A549 (cell line): ENCODE data around the gene SCARB2. TPM values are rescaled to one million over a fixed set of nuclear protein-coding genes. Genes with fewer than 3 reads are reported as not detected.

Experiments
- ATAC-seq, 2 experiments: fragments of 200-7000 bp in 1 of 2; fragments of >200 bp in 1 of 2; cut with Nextera tagmentation in 1 of 2; cut with Tn5 transposase in 1 of 2; 3 replicates each; pipeline versions ENCODE4 v1.8.0 to v1.9.1; 2018 to 2020; ENCODE audit warnings: mild to moderate bottlenecking in 1 of 2, moderate library complexity in 1 of 2
- CTCF ChIA-PET: fragments of 300-600 bp; sonication (Branson Sonifier 250); formaldehyde crosslinking; extraction: SDS; loops from one replicate; lab custom pipeline; 2021; ENCODE audit warnings: antibody characterized with exemption, inconsistent platforms; lab: Yijun Ruan, JAX
- POLR2A ChIA-PET: fragments of 350-600 bp; formaldehyde crosslinking; extraction: SDS; loops from one replicate; lab custom pipeline; 2021; ENCODE audit warnings: antibody characterized with exemption, inconsistent platforms; lab: Yijun Ruan, JAX
- DNase-seq, 2 experiments: peaks; one replicate each; pipeline versions ENCODE4 v3.0.0 to v3.0.0-alpha.2; 2011 to 2016; ENCODE audit warnings: low read depth in 1 of 2, low spot score in 1 of 2
- FAIRE-seq: peaks from 2 replicates; lab custom pipeline; 2011; peaks lifted over from hg19 to GRCh38; lab: Jason Lieb, UNC
- H3K27ac ChIP-seq, 2 experiments: fragments of >200 bp; sonication (Bioruptor Twin); formaldehyde crosslinking; 3 replicates each; pipeline ENCODE4 v1.5.1; 2016 to 2017
- H3K4me1 ChIP-seq: fragments of >200 bp; sonication (Bioruptor Twin); formaldehyde crosslinking; 3 replicates; pipeline ENCODE4 v1.6.1; 2016
- H3K4me2 ChIP-seq: fragments of >200 bp; sonication (Bioruptor Twin); formaldehyde crosslinking; 3 replicates; pipeline ENCODE4 v1.6.1; 2016
- H3K4me3 ChIP-seq: fragments of >200 bp; sonication (Bioruptor Twin); formaldehyde crosslinking; 3 replicates; pipeline ENCODE4 v1.5.1; 2016
- H3K9me3 ChIP-seq: fragments of >200 bp; sonication (Bioruptor Twin); formaldehyde crosslinking; 3 replicates; pipeline ENCODE4 v1.6.1; 2016
- CTCF ChIP-seq: fragments of >200 bp; sonication (Bioruptor Twin); formaldehyde crosslinking; IDR thresholded peaks from 3 replicates; pipeline ENCODE4 v1.5.1; 2016
- EHF ChIP-seq: fragments of 250-450 bp; sonication (Bioruptor Pico); IDR thresholded peaks from 2 replicates; pipeline ENCODE4 v1.5.0; 2020; ENCODE audit warnings: mild to moderate bottlenecking
- EP300 ChIP-seq, 2 experiments: fragments of >200 bp; sonication (Bioruptor Twin); formaldehyde crosslinking; IDR thresholded peaks; 2 replicates in 1 of 2; 3 replicates in 1 of 2; pipeline ENCODE4 v1.6.1; 2016 to 2017
- FOSL2 ChIP-seq, 2 experiments: fragments of 450-650 bp in 1 of 2; fragments of >200 bp in 1 of 2; sonication (Bioruptor Twin) in 1 of 2; formaldehyde crosslinking; IDR thresholded peaks; 2 replicates each; pipeline versions ENCODE4 v1.5.0 to v1.6.1; 2016 to 2020; ENCODE audit warnings: mild to moderate bottlenecking in 1 of 2, moderate library complexity in 1 of 2
- FOXS1 ChIP-seq: fragments of 250-450 bp; sonication (Bioruptor Pico); IDR thresholded peaks from 2 replicates; pipeline ENCODE4 v1.5.0; 2020; ENCODE audit warnings: mild to moderate bottlenecking, moderate library complexity
- GATA3 ChIP-seq: IDR thresholded peaks from 2 replicates; pipeline ENCODE4 v1.6.1; 2012; ENCODE audit warnings: borderline replicate concordance
- HDAC2 ChIP-seq: fragments of 200-600 bp; sonication (generic); IDR thresholded peaks from 2 replicates; pipeline ENCODE4 v1.6.1; 2016
- HMGXB4 ChIP-seq: fragments of 250-450 bp; sonication (Bioruptor Pico); IDR thresholded peaks from 2 replicates; pipeline ENCODE4 v1.5.0; 2021; ENCODE audit warnings: mild to moderate bottlenecking, moderate library complexity, borderline replicate concordance
- HOXA7 ChIP-seq: fragments of 250-450 bp; sonication (Bioruptor Pico); IDR thresholded peaks from 2 replicates; pipeline ENCODE4 v1.5.0; 2020; ENCODE audit warnings: mild to moderate bottlenecking, moderate library complexity
- HOXB5 ChIP-seq: fragments of 250-450 bp; sonication (Bioruptor Pico); IDR thresholded peaks from 2 replicates; pipeline ENCODE4 v1.5.0; 2020; ENCODE audit warnings: mild to moderate bottlenecking, moderate library complexity
- JUNB ChIP-seq: fragments of >200 bp; sonication (Bioruptor Twin); formaldehyde crosslinking; IDR thresholded peaks from 2 replicates; pipeline ENCODE4 v1.6.1; 2016
- MAZ ChIP-seq: fragments of 150-350 bp; IDR thresholded peaks from 2 replicates; pipeline ENCODE4 v1.6.1; 2014; ENCODE audit warnings: antibody characterized with exemption, low read depth, low read length, borderline replicate concordance
- MYC ChIP-seq: IDR thresholded peaks from 2 replicates; pipeline ENCODE4 v1.6.1; 2012; ENCODE audit warnings: mild to moderate bottlenecking, inconsistent platforms, low read length, improper control_type of control experiment, borderline replicate concordance
- NR3C1 ChIP-seq: fragments of >200 bp; sonication (Bioruptor Twin); formaldehyde crosslinking; IDR thresholded peaks from 3 replicates; pipeline ENCODE4 v1.6.1; 2017
- PBX3 ChIP-seq: IDR thresholded peaks from 2 replicates; pipeline ENCODE4 v1.6.1; 2012
- PHF8 ChIP-seq: fragments of 200-600 bp; sonication (generic); IDR thresholded peaks from 2 replicates; pipeline ENCODE4 v1.6.1; 2016; ENCODE audit warnings: low read depth, mild to moderate bottlenecking, antibody characterized with exemption, moderate library complexity, borderline replicate concordance
- POLR2A ChIP-seq: IDR thresholded peaks from 2 replicates; pipeline ENCODE4 v1.6.1; 2012; ENCODE audit warnings: mild to moderate bottlenecking, low read length
- POLR2AphosphoS2 ChIP-seq: conservative IDR thresholded peaks from 2 replicates; pipeline ENCODE4 v1.6.1; 2012; ENCODE audit warnings: low read length, improper control_type of control experiment, inconsistent platforms
- RCOR1 ChIP-seq: fragments of 150-350 bp; IDR thresholded peaks from 2 replicates; pipeline ENCODE4 v1.6.1; 2014; ENCODE audit warnings: antibody characterized with exemption, low read length, low read depth
- RFX5 ChIP-seq: fragments of 450-650 bp; IDR thresholded peaks from 2 replicates; pipeline ENCODE4 v1.7.1; 2014; ENCODE audit warnings: antibody characterized with exemption, mild to moderate bottlenecking, moderate library complexity
- TP53 ChIP-seq: fragments of 250-450 bp; sonication (Bioruptor Pico); IDR thresholded peaks from 2 replicates; pipeline ENCODE4 v1.5.0; 2021; ENCODE audit warnings: mild to moderate bottlenecking, moderate library complexity
- ZC3H11A ChIP-seq: fragments of 450-650 bp; IDR thresholded peaks from 2 replicates; pipeline ENCODE4 v1.6.1; 2014; ENCODE audit warnings: antibody characterized with exemption, mild to moderate bottlenecking
- ZNF302 ChIP-seq: fragments of 250-450 bp; sonication (Bioruptor Pico); IDR thresholded peaks from 2 replicates; pipeline ENCODE4 v1.9.0; 2021; ENCODE audit warnings: inconsistent platforms, mild to moderate bottlenecking, moderate library complexity
- WGBS: methylation state at CpG from one replicate; pipeline ENCODE4 v1.1.6; 2017; ENCODE audit errors: missing lambda C conversion rate; 5-methylcytosine and 5-hydroxymethylcytosine counted together
- polyA plus RNA-seq, 4 experiments: library from polyadenylated mRNA; depleted of rRNA in 3 of 4; stranded (reverse); fragments of >200 nt; fragmentation: RNase III in 1 of 4; extraction: RNeasy Plus Mini Kit Qiagen cat#74134 plus additional on column Dnase treatment in 1 of 4; gene quantifications; 2 replicates in 3 of 4; 3 replicates in 1 of 4; pipeline ENCODE4 v1.2.3, GENCODE V29; 2011 to 2017

Gene SCARB2
- polyA plus RNA-seq, 2 of the 4 experiments (the other 2 are of a cell fraction) = 47.2 to 65.4 TPM

GRCh38 chr4:76235915-76236314 lies 22.3 kb upstream of the SCARB2 start:
- Histone ChIP-seq H3K4me3 (no peak overlapping the region), H3K27ac (no peak overlapping the region), H3K4me1 (peaks cover 5% of the 10 kb centered on the region; the same call in 1 of the 3 replicates)
- 9% methylated on average over 1 of the region's 1 CpG for WGBS
- CTCF ChIA-PET = interaction anchor here (1.2 kb wide), 1 partner anchor 9 kb away, joined by 3 read pairs; no protein-coding TSS in a partner anchor
- no peak for ATAC-seq
- TF ChIP-seq HOXA7 (CRISPR knock-in tag) = no peak
- no peak for TF ChIP-seq FOSL2 (IDR thresholded peaks at IDR 0.05)
- no peak for TF ChIP-seq FOSL2 (CRISPR knock-in tag; IDR thresholded peaks at IDR 0.05)
- no peak for TF ChIP-seq ZC3H11A
- no peak for TF ChIP-seq CTCF
- TF ChIP-seq, all 56 proteins: peak for 0
- H3K4me2 ChIP-seq = 0 out of 3 replicates have a peak overlapping the region, but pooled peaks have one; percentile 2
- DNase-seq (no peak), FAIRE-seq (no peak)
- peaks cover 6% of the 10 kb centered on the region; the same call in 2 of the 3 replicates for H3K9me3 ChIP-seq
- POLR2A ChIA-PET = no interaction called here

GRCh38 chr4:76235407-76235806 lies 21.8 kb upstream of the SCARB2 start:
- 0 out of 3 replicates have a peak overlapping the region, but pooled peaks have one; percentile 2 for H3K4me2 ChIP-seq
- CTCF ChIA-PET = interaction anchor here (1.2 kb wide), 1 partner anchor 9 kb away, joined by 3 read pairs; no protein-coding TSS in a partner anchor
- FAIRE-seq (no peak), ATAC-seq (no peak), DNase-seq (no peak)
- TF ChIP-seq EHF (no peak), POLR2A (no peak), MYC (no peak), ZNF302 (CRISPR knock-in tag) (no peak), JUNB (no peak), EP300 (IDR thresholded peaks at IDR 0.05) (no peak), ZC3H11A (no peak), HDAC2 (no peak), PHF8 (no peak), HOXB5 (CRISPR knock-in tag) (no peak), TP53 (no peak), PBX3 (no peak), MAZ (no peak), HMGXB4 (CRISPR knock-in tag) (no peak), NR3C1 (no peak), RCOR1 (no peak), POLR2AphosphoS2 (no peak), RFX5 (no peak), FOXS1 (no peak), GATA3 (no peak)
- H3K9me3 ChIP-seq = peaks cover under 1% of the 10 kb centered on the region; the same call in 1 of the 3 replicates
- H3K27ac ChIP-seq = no peak overlapping the region
- H3K4me1 ChIP-seq = peaks cover 5% of the 10 kb centered on the region; the same call in 1 of the 3 replicates
- 83% methylated on average over 2 of the region's 2 CpGs for WGBS
- POLR2A ChIA-PET = no interaction called here
- H3K4me3 ChIP-seq = no peak overlapping the region
